ENCODE results near the gene GPAT3. TPM values are rescaled to one million over a fixed set of nuclear protein-coding genes. Genes with fewer than 3 reads are reported as not detected.

The GPAT3 gene
- total RNA-seq, 4 donors from 2014 or later = 3.8 to 8.1 (median 4.7) TPM

DNA sequence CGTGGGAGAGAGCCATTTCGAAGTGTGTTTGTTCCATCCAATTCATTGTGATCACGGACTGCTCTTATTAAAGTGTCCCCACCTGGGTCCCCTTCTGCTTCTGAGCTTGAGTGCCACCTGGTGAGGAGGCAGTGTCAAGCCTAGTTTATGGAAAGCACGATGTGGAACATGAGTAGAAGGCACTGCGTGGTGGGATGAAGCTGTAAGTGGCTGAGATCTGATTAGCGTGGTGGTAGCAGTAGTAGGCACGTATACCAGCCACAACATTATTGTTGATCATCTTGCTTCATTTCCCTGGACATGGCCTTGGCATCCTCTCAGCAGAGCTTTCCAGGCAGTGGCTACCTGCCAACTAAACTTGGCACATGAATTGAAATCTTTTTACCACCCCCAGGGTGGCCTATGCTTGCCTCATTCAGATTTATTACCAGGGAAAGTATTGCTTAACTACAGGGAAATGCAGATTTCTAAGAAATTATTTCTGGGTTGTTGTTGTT lies 46.4 kb downstream of the GPAT3 start:
- no peaks in the 10 kb centered on the region for H3K36me3 ChIP-seq
- H3K4me1 ChIP-seq = no peaks in the 10 kb centered on the region
- no peaks in the 10 kb centered on the region for H3K9me3 ChIP-seq
- TF ChIP-seq, protein P1, sequence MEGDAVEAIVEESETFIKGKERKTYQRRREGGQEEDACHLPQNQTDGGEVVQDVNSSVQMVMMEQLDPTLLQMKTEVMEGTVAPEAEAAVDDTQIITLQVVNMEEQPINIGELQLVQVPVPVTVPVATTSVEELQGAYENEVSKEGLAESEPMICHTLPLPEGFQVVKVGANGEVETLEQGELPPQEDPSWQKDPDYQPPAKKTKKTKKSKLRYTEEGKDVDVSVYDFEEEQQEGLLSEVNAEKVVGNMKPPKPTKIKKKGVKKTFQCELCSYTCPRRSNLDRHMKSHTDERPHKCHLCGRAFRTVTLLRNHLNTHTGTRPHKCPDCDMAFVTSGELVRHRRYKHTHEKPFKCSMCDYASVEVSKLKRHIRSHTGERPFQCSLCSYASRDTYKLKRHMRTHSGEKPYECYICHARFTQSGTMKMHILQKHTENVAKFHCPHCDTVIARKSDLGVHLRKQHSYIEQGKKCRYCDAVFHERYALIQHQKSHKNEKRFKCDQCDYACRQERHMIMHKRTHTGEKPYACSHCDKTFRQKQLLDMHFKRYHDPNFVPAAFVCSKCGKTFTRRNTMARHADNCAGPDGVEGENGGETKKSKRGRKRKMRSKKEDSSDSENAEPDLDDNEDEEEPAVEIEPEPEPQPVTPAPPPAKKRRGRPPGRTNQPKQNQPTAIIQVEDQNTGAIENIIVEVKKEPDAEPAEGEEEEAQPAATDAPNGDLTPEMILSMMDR (IDR thresholded peaks at IDR 0.05) = no peak
- no peak overlapping the region for H3K27ac ChIP-seq
- no peaks in the 10 kb centered on the region for H3K27me3 ChIP-seq
- DNase-seq = peak; percentile 17 to 18
- H3K4me3 ChIP-seq = no peak overlapping the region
- intact Hi-C loops (cut with DNase I; ENCODE audit: low total_unique reads) = no loop called here

DNA sequence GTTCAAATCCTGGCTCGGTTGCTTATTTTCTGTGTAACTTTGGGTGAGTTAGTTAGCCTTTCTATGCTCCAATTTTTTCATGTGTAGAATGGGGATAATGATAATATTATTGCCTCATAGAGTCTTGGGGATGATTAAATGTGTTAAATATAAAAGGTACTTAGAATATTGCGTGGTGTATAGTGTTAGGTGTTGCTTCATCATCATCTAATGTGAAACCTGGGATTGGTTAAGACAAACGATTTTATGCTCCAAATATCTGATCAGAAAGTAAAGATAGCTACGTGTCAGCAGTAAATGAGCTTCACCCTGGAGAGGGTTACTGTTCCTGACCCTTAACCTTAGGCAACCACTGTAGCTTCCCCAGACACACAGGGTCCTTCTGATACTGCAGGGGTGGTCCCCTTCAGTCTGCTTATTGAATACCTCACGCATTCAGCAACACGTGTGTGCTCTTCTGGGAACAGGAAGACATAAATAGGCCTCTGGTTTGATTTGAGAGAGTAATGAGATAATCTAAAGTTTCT lies 50.1 kb downstream of the GPAT3 start:
- H3K4me1 ChIP-seq = no peaks in the 10 kb centered on the region

DNA sequence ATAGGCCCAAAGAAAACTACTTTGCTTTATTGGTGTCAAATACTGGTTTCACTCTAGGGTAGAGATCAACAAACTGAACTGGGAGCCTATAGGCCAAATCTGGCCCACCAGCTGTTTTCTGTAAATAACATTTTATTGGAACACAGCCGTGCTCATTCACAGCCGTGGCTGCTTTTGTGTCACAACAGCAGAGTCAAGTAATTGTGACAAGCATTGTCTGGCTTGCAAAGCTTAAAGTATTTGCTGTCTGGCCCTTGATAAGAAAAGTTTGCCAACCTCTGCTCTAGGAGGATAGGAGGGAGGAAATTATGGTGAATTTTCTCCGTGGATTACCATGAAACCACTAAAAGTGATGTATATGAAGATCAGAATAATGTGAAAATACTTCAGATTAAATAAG lies 53.4 kb downstream of the GPAT3 start:
- no peak for TF ChIP-seq POLR2A (IDR thresholded peaks at IDR 0.05)
- TF ChIP-seq, protein P1 (IDR thresholded peaks at IDR 0.05) = no peak
- Histone ChIP-seq H3K4me1 (no peaks in the 10 kb centered on the region), H3K27me3 (no peaks in the 10 kb centered on the region), H3K36me3 (no peaks in the 10 kb centered on the region), H3K27ac (no peak overlapping the region), H3K4me3 (no peak overlapping the region), H3K9me3 (no peaks in the 10 kb centered on the region)
- intact Hi-C loops (cut with DNase I; ENCODE audit: low total_unique reads) = no loop called here
- no peak for DNase-seq

More for the DNA sequence above, 50.1 kb downstream of the GPAT3 start:
- Histone ChIP-seq H3K9me3 (no peaks in the 10 kb centered on the region), H3K27me3 (no peaks in the 10 kb centered on the region), H3K4me3 (no peak overlapping the region), H3K36me3 (no peaks in the 10 kb centered on the region), H3K27ac (no peak overlapping the region)
- TF ChIP-seq, protein P1 (IDR thresholded peaks at IDR 0.05) = no peak
- TF ChIP-seq POLR2A (IDR thresholded peaks at IDR 0.05) = no peak
- DNase-seq = no peak
- intact Hi-C loops (cut with DNase I; ENCODE audit: low total_unique reads) = no loop called here

DNA sequence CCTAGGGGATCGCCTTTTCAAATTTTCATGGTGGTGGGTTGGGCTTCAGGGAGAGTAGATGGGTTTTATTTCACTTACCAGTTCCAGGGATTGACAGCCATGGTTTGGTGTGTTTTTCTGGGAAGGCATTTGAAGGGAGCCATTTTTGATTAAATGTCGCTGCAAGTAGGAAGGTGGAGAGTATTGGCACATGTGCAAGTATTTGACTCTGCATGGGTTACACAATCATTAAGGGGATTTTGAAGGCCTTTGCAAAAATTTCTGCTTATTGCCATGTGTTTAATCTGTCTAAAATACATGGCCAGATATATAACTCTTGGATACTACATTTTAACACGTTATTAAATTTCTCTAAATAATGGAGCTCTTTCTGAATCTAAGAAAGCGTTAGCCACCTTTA lies 55.1 kb downstream of the GPAT3 start:
- TF ChIP-seq, protein P1 (IDR thresholded peaks at IDR 0.05) = no peak
- TF ChIP-seq POLR2A (IDR thresholded peaks at IDR 0.05) = no peak
- Histone ChIP-seq H3K9me3 (no peaks in the 10 kb centered on the region), H3K27me3 (no peaks in the 10 kb centered on the region), H3K4me1 (no peaks in the 10 kb centered on the region), H3K36me3 (no peaks in the 10 kb centered on the region), H3K27ac (no peak overlapping the region), H3K4me3 (no peak overlapping the region)
- intact Hi-C loops (cut with DNase I; ENCODE audit: low total_unique reads) = no loop called here
- no peak for DNase-seq

DNA sequence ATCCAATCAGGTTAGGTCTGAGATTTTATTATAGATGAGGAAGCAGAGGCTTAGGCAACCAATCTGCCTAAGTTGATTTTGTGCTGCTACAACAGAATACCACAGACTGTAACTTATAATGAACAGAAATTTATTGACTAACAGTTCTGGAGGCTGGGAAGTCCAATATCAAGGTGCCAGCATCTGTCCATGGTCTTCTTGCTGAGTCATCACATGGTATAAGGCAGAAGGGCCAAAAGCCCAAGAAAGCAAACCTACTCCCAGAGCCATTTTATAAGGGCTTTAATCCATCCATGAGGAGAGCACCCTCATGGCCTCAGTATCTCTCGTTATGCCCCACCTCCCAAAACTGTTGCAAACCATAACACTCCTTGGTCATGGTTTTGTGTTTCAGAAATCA lies 55.8 kb downstream of the GPAT3 start:
- no peak for DNase-seq
- TF ChIP-seq, protein P1 (IDR thresholded peaks at IDR 0.05) = no peak
- no peak for TF ChIP-seq POLR2A (IDR thresholded peaks at IDR 0.05)
- Histone ChIP-seq H3K4me3 (no peak overlapping the region), H3K4me1 (no peaks in the 10 kb centered on the region), H3K36me3 (no peaks in the 10 kb centered on the region), H3K9me3 (no peaks in the 10 kb centered on the region), H3K27ac (no peak overlapping the region), H3K27me3 (no peaks in the 10 kb centered on the region)
- intact Hi-C loops (cut with DNase I; ENCODE audit: low total_unique reads) = no loop called here

All from uterus (tissue), 4 donors.